Heart left ventricle (tissue), 16 donors: ENCODE data around the gene S100A4. TPM values are rescaled to one million over a fixed set of nuclear protein-coding genes. Genes with fewer than 3 reads are reported as not detected.

Experiments used
- ATAC-seq, 4 donors: fragments of 200-7000 bp; cut with Tn5 transposase; one replicate each; pipeline ENCODE4 v1.9.1; 2020 to 2022; ENCODE audit warnings: moderate library complexity in 4 of 4, mild to moderate bottlenecking in 3 of 4, moderate number of reproducible peaks in 1 of 4
- DNase-seq, 5 donors: peaks; one replicate each; pipeline ENCODE4 v3.0.0-alpha.2; 2020
- H3K27ac ChIP-seq, 12 donors: fragments of 200-600 bp; sonication (generic) in 4 of 12; one replicate each; pipeline versions ENCODE4 v1.5.0 to v1.8.0; 2016 to 2022; ENCODE audit warnings: mild to moderate bottlenecking in 2 of 12
- H3K27me3 ChIP-seq, 9 donors: fragments of 200-600 bp; sonication (generic) in 2 of 9; one replicate each; pipeline versions ENCODE4 v1.5.1 to v1.8.0; 2016 to 2022; ENCODE audit warnings: mild to moderate bottlenecking in 3 of 9
- H3K36me3 ChIP-seq, 9 donors: fragments of 200-600 bp; sonication (generic) in 2 of 9; one replicate each; pipeline versions ENCODE4 v1.5.0 to v1.8.0; 2018 to 2022; ENCODE audit warnings: mild to moderate bottlenecking in 2 of 9
- H3K4me1 ChIP-seq, 12 donors: fragments of 200-600 bp; sonication (generic) in 4 of 12; one replicate each; pipeline versions ENCODE4 v1.5.0 to v1.8.0; 2016 to 2022; ENCODE audit warnings: mild to moderate bottlenecking in 3 of 12
- H3K4me3 ChIP-seq, 12 donors: fragments of 200-600 bp; sonication (generic) in 4 of 12; one replicate each; pipeline versions ENCODE4 v1.5.0 to v1.8.0; 2017 to 2022; ENCODE audit warnings: mild to moderate bottlenecking in 9 of 12, moderate library complexity in 4 of 12
- H3K9me3 ChIP-seq, 12 donors: fragments of 200-600 bp; sonication (generic) in 4 of 12; one replicate each; pipeline versions ENCODE4 v1.5.0 to v1.8.0; 2016 to 2022; ENCODE audit warnings: mild to moderate bottlenecking in 1 of 12
- CTCF ChIP-seq, 12 donors: fragments of 200-600 bp; sonication (generic) in 4 of 12; IDR thresholded peaks; one replicate each; pipeline versions ENCODE4 v1.5.0 to v1.8.0; 2018 to 2022; ENCODE audit warnings: antibody characterized with exemption in 12 of 12, mild to moderate bottlenecking in 5 of 12
- POLR2A ChIP-seq, 2 donors: fragments of 450-650 bp; IDR thresholded peaks; one replicate each; pipeline ENCODE4 v1.6.1; 2017; ENCODE audit warnings: antibody characterized with exemption in 2 of 2, mild to moderate bottlenecking in 2 of 2, moderate library complexity in 2 of 2
- WGBS, 4 donors: extraction: QIAGEN DNeasy Blood & Tissue Kit in 2 of 4; methylation state at CpG; one replicate each; pipeline versions ENCODE4 v1.1.5 to v1.1.7; 2013 to 2018; 5-methylcytosine and 5-hydroxymethylcytosine counted together
- intact Hi-C, 10 donors: fragments of 100-400 bp; cut with DNase I; formaldehyde crosslinking; loops; one replicate each; pipeline versions ENCODE4 v1.11.1 to v1.14.2; 2022
- polyA plus RNA-seq, 2 donors: library from polyadenylated mRNA; stranded (reverse); fragments of 200-250 nt; gene quantifications; one replicate each; pipeline ENCODE4 v1.2.3, GENCODE V29; 2013
- total RNA-seq, 9 donors: library from RNA; depleted of rRNA in 2 of 9; stranded (reverse); fragments of >200 nt in 2 of 9; fragmentation: NEBNext Ultra II Directional in 3 of 9; extraction: Animal tissue kit (Norgen Biotek cat#: 25700) in 3 of 9; gene quantifications; one replicate each; pipeline versions ENCODE4 v1.1.0 to v1.2.4, GENCODE V29; 2016 to 2023
- donor health status: ischemic (EF 13 %, LVEDD 7.1; RV severe dilation, severe dysfunction).
- donor health status: healthy with polysubstance abuse.
- donor health status: DM: no; HTN: yes; CAD: no.
- donor health status: DM: no; HTN: no; CAD: no.
- donor health status: ischemic (EF 25% LVEDD 6.9; RV normal size, moderate dysfunction).
- donor health status: ischemic (EF 25% LVEDD 5.7; RV mildly dilated, moderate dysfunction).
- donor health status: healthy.
- donor health status: DM: yes; HTN: yes; CAD: no.
- donor health status: ischemic (EF 35%, LVEDD 5.7; RV mildly dilated, moderate dysfunction).
- donor health status: nonischemic (EF 11% LVEDD 7.7; RV severe dilation, severe dysfunction).
- donor health status: DM: yes; HTN: yes; CAD: no.
- donor health status: PGD.
- donor health status: ischemic (EF 29% LVEDD 5.4; RV normal size, mild dysfunction).
- donor health status: nonischemic (EF 23%, LVEDD 6.1; RV moderate dilation, normal function).

Gene S100A4
- total and polyA plus RNA-seq, 11 donors: 56.9 to 398 (median 118) TPM

- DNase-seq (peak; percentile 82 to 88 (median 84)), ATAC-seq (peak; percentile 60 to 62 (median 60))
- Histone ChIP-seq H3K36me3 (no peaks in the 10 kb centered on the region), H3K4me1 (peaks cover 0 to 32% (median 21%) of the 10 kb centered on the region in 12 donors), H3K27ac (no peak overlapping the region), H3K4me3 (no peak overlapping the region), H3K27me3 (no peaks in the 10 kb centered on the region), H3K9me3 (no peaks in the 10 kb centered on the region)
- intact Hi-C loops: loop anchor here in 9 of 10 donors (1.0 to 10.0 kb wide), 8 partner anchors 57 to 484 kb away; partner anchors contain the start of genes RAB13 (in 3 of the 9), S100A14 (in 3 of the 9), ILF2 (in 1 of the 9) and NPR1 (in 1 of the 9)
- 1 to 4% (median 2%) methylated on average over 3 to 7 of the region's 7 CpGs for WGBS, 4 donors
- TF ChIP-seq CTCF (IDR thresholded peaks at IDR 0.05): peak; percentile 81 to 97 (median 90)
- TF ChIP-seq POLR2A (IDR thresholded peaks at IDR 0.05): no peak
Observed at GRCh38 chr1:153510984-153511410, 34.6 kb downstream of the S100A4 start.

GRCh38 chr1:153509729-153510354 lies 35.8 kb downstream of the S100A4 start:
- Histone ChIP-seq H3K9me3 (no peaks in the 10 kb centered on the region), H3K27ac (no peak overlapping the region), H3K27me3 (no peaks in the 10 kb centered on the region), H3K4me1 (peaks cover 0 to 29% (median 16%) of the 10 kb centered on the region in 12 donors), H3K4me3 (no peak overlapping the region), H3K36me3 (no peaks in the 10 kb centered on the region)
- ATAC-seq: no peak
- intact Hi-C loops: loop anchor here in 8 of 10 donors (2.0 to 10.0 kb wide), 7 partner anchors 59 to 485 kb away; partner anchors contain the start of genes RAB13 (in 3 of the 8), S100A14 (in 3 of the 8), ILF2 (in 1 of the 8) and NPR1 (in 1 of the 8)
- peak in 1 of 5 donors; percentile 52 for DNase-seq
- TF ChIP-seq POLR2A (IDR thresholded peaks at IDR 0.05) (no peak), CTCF (IDR thresholded peaks at IDR 0.05) (peak; percentile 30 to 65 (median 46))
- 75 to 77% (median 75%) methylated on average over 4 of the region's 4 CpGs for WGBS, 4 donors

- WGBS, 4 donors: 94 to 96% (median 95%) methylated on average over 3 of the region's 3 CpGs
- no peaks in the 10 kb centered on the region for H3K27me3 ChIP-seq
- intact Hi-C loops: no loop called here
- ATAC-seq (no peak), DNase-seq (no peak)
- no peaks in the 10 kb centered on the region for H3K36me3 ChIP-seq
- H3K4me3 ChIP-seq: no peak overlapping the region
- H3K9me3 ChIP-seq: no peaks in the 10 kb centered on the region
- TF ChIP-seq POLR2A (IDR thresholded peaks at IDR 0.05): no peak
- no peak for TF ChIP-seq CTCF (IDR thresholded peaks at IDR 0.05)
- peaks cover 0 to 29% (median 16%) of the 10 kb centered on the region in 12 donors for H3K4me1 ChIP-seq
- H3K27ac ChIP-seq: no peak overlapping the region
Observed at GRCh38 chr1:153509036-153509435, 36.6 kb downstream of the S100A4 start.

DNA sequence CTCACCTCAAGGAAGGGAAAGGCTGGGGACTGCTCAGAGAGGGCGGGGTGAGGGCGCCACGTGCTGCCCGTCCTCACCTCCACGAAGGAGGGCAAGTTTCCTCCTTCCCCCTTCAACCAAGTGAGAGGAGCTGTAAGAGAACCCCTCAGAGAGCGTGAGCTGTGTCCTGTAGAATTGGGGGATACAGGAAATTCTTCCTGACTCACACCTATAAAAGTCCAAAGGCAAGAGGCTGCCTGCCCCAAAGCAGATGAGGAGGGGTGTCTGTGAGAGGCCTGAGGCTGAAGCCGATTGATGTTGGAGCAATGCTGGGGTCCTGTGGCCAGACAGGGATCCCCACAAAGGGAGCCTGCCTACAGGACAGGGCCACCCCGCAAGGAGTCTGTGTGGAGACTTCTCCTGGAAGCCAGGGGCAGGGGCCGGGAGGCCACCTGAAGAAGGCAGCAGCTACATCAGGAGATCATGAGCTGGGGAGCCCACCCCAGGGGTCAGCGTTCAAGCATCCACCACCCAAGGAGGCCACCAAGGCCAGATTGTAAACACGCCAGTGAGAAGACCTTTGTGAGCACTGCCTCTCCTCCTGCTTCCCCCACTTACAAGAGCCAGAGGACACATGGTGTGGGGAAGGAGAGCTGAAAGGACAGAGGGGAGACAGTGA lies 37.6 kb downstream of the S100A4 start:
- intact Hi-C loops: no loop called here
- peak overlapping the region in 8 of 12 donors; percentile 58 to 87 (median 84) for H3K27ac ChIP-seq

More for the DNA sequence above, 37.6 kb downstream of the S100A4 start:
- Histone ChIP-seq H3K27me3 (no peaks in the 10 kb centered on the region), H3K4me1 (peaks cover 0 to 29% (median 16%) of the 10 kb centered on the region in 12 donors), H3K9me3 (no peaks in the 10 kb centered on the region), H3K4me3 (no peak overlapping the region), H3K36me3 (no peaks in the 10 kb centered on the region)
- TF ChIP-seq CTCF (IDR thresholded peaks at IDR 0.05) (no peak), POLR2A (IDR thresholded peaks at IDR 0.05) (no peak)
- WGBS, 4 donors: 86 to 95% (median 88%) methylated on average over 11 of the region's 11 CpGs
- ATAC-seq (no peak), DNase-seq (no peak)
